NCI-H1105 (cell line): Measurements from ENCODE around the gene PDPK1.
A peak's percentile ranks its signal among the peaks of the same experiment; 100 is the strongest.

Experiments
- DNase-seq: peaks from one replicate; lab custom pipeline; 2025; lab: John Stamatoyannopoulos, UW

PDPK1 gene

GRCh38 chr16:2507052-2507659, 30.7 kb upstream of the PDPK1 start:
- DNase-seq, result no peak

- no peak for DNase-seq
Measured at GRCh38 chr16:2507665-2508064, 30.2 kb upstream of the PDPK1 start.

GRCh38 chr16:2508722-2509400, 29.0 kb upstream of the PDPK1 start:
- no peak for DNase-seq

GRCh38 chr16:2511128-2511800, 26.6 kb upstream of the PDPK1 start:
- DNase-seq, result no peak

- DNase-seq, result no peak
Measured at GRCh38 chr16:2511996-2512734, 25.7 kb upstream of the PDPK1 start.

- DNase-seq, result no peak
Measured at GRCh38 chr16:2512735-2513404, 25.0 kb upstream of the PDPK1 start.

- peak; percentile 68 for DNase-seq
Measured at GRCh38 chr16:2513405-2514332, 24.2 kb upstream of the PDPK1 start, which contains the start of gene ATP6V0C. ATP6V0C (plus strand) TSS chr16:2513952; CDS start chr16:2514104, 152 bp downstream.

GRCh38 chr16:2514333-2515179, 23.3 kb upstream of the PDPK1 start:
- no peak for DNase-seq

GRCh38 chr16:2515180-2515851, 22.5 kb upstream of the PDPK1 start:
- DNase-seq, result no peak

GRCh38 chr16:2516391-2517240, 21.2 kb upstream of the PDPK1 start:
- DNase-seq, result no peak

- no peak for DNase-seq
Measured at GRCh38 chr16:2517954-2518605, 19.7 kb upstream of the PDPK1 start.

GRCh38 chr16:2518823-2519710, 18.8 kb upstream of the PDPK1 start:
- DNase-seq, result no peak

GRCh38 chr16:2519711-2520080, 18.1 kb upstream of the PDPK1 start:
- no peak for DNase-seq

- peak; percentile 61 for DNase-seq
Measured at GRCh38 chr16:2520097-2520783, 17.6 kb upstream of the PDPK1 start, which contains the start of gene AMDHD2. AMDHD2 (plus strand) TSS chr16:2520371; CDS start chr16:2520459, 88 bp downstream.

- DNase-seq, result no peak
Measured at GRCh38 chr16:2520784-2521531, 16.9 kb upstream of the PDPK1 start.
